NCI-H510A treated with DMSO at 0.1 percent for 48 hours (cell line): ENCODE results near the gene RPUSD1.
"Not testable (repeated sequence)": the region's sequence is repeated elsewhere in the genome, so short reads cannot be mapped to it uniquely, and the experiment has no call there.

Source experiments
- DNase-seq: peaks from one replicate; lab custom pipeline; 2025; lab: John Stamatoyannopoulos, UW

Gene RPUSD1

GRCh38 chr16:766008-766819 is 22.0 kb downstream of the RPUSD1 start:
- no peak for DNase-seq

GRCh38 chr16:765488-765865 is 22.7 kb downstream of the RPUSD1 start:
- no peak for DNase-seq

GRCh38 chr16:764848-765487 is 23.2 kb downstream of the RPUSD1 start:
- no peak for DNase-seq

- DNase-seq = no peak
Observed at GRCh38 chr16:764184-764750, 23.9 kb downstream of the RPUSD1 start.

GRCh38 chr16:763369-764183 is 24.6 kb downstream of the RPUSD1 start:
- no peak for DNase-seq

GRCh38 chr16:762595-763268 is 25.4 kb downstream of the RPUSD1 start:
- DNase-seq = no peak

GRCh38 chr16:761625-762513 is 26.3 kb downstream of the RPUSD1 start:
- DNase-seq = no peak

GRCh38 chr16:760545-761343 is 27.4 kb downstream of the RPUSD1 start, which contains the start of gene MSLN:
Gene MSLN, plus strand, starts transcription at chr16:760734. Its CDS starts 1,947 bp downstream, at chr16:762681.
- DNase-seq = no peak

- DNase-seq = no peak
Observed at GRCh38 chr16:760065-760464, 28.1 kb downstream of the RPUSD1 start.

- DNase-seq = no peak
Observed at GRCh38 chr16:759110-759910, 28.9 kb downstream of the RPUSD1 start.

- no peak for DNase-seq
Observed at GRCh38 chr16:756428-756827, 31.8 kb downstream of the RPUSD1 start.

- DNase-seq = no peak
Observed at GRCh38 chr16:754656-755055, 33.5 kb downstream of the RPUSD1 start.

GRCh38 chr16:754121-754607 is 34.0 kb downstream of the RPUSD1 start:
- not testable (repeated sequence) for DNase-seq

GRCh38 chr16:752007-752312 is 36.2 kb downstream of the RPUSD1 start:
- no peak for DNase-seq

- DNase-seq = no peak
Observed at GRCh38 chr16:751152-752006, 36.8 kb downstream of the RPUSD1 start.

GRCh38 chr16:750485-750884 is 37.7 kb downstream of the RPUSD1 start:
- DNase-seq = no peak

- no peak for DNase-seq
Observed at GRCh38 chr16:749010-749409, 39.2 kb downstream of the RPUSD1 start.
